Lower leg skin (tissue), 3 donors: Measurements from ENCODE around the gene PREX1.

Experiments
- CTCF ChIP-seq, 3 donors: fragments of 450-650 bp; IDR thresholded peaks; one replicate each; pipeline ENCODE4 v1.5.1; 2016; ENCODE audit warnings: antibody characterized with exemption in 3 of 3, mild to moderate bottlenecking in 3 of 3, moderate library complexity in 2 of 3
- POLR2A ChIP-seq, 2 donors: fragments of 450-650 bp; IDR thresholded peaks; one replicate each; pipeline ENCODE4 v1.6.1; 2016 to 2017; ENCODE audit warnings: antibody characterized with exemption in 2 of 2, mild to moderate bottlenecking in 1 of 2, moderate library complexity in 1 of 2

GRCh38 chr20:48729538-48729937 lies 98.3 kb downstream of the PREX1 start:
- TF ChIP-seq CTCF (IDR thresholded peaks at IDR 0.05), result no peak
- no peak for TF ChIP-seq POLR2A (IDR thresholded peaks at IDR 0.05)
